Lower leg skin (tissue), 3 donors: Measurements from ENCODE around the gene LDB1.

Experiments used
- POLR2A ChIP-seq, 2 donors: fragments of 450-650 bp; IDR thresholded peaks; one replicate each; pipeline ENCODE4 v1.6.1; 2016 to 2017; ENCODE audit warnings: antibody characterized with exemption in 2 of 2, mild to moderate bottlenecking in 1 of 2, moderate library complexity in 1 of 2
- TF ChIP-seq, protein P1 (sequence below), 3 donors: fragments of 450-650 bp; IDR thresholded peaks; one replicate each; pipeline ENCODE4 v1.5.1; 2016; ENCODE audit warnings: antibody characterized with exemption in 3 of 3, mild to moderate bottlenecking in 3 of 3, moderate library complexity in 2 of 3

GRCh38 chr10:102117391-102118159 lies 2.6 kb downstream of the LDB1 start:
- TF ChIP-seq, protein P1, sequence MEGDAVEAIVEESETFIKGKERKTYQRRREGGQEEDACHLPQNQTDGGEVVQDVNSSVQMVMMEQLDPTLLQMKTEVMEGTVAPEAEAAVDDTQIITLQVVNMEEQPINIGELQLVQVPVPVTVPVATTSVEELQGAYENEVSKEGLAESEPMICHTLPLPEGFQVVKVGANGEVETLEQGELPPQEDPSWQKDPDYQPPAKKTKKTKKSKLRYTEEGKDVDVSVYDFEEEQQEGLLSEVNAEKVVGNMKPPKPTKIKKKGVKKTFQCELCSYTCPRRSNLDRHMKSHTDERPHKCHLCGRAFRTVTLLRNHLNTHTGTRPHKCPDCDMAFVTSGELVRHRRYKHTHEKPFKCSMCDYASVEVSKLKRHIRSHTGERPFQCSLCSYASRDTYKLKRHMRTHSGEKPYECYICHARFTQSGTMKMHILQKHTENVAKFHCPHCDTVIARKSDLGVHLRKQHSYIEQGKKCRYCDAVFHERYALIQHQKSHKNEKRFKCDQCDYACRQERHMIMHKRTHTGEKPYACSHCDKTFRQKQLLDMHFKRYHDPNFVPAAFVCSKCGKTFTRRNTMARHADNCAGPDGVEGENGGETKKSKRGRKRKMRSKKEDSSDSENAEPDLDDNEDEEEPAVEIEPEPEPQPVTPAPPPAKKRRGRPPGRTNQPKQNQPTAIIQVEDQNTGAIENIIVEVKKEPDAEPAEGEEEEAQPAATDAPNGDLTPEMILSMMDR (IDR thresholded peaks at IDR 0.05) = no peak
- TF ChIP-seq POLR2A (IDR thresholded peaks at IDR 0.05) = no peak
